WI38 (cell line): ENCODE data around the gene FIBP.

Experiments used
- H3K4me3 ChIP-seq: 2 replicates; pipeline ENCODE4 v1.5.1; 2011; ENCODE audit warnings: low read depth, mild to moderate bottlenecking, control low read depth, low read length
- CTCF ChIP-seq: IDR thresholded peaks from 2 replicates; pipeline ENCODE4 v1.5.1; 2012; ENCODE audit warnings: low read depth, mild to moderate bottlenecking, control low read depth, low read length

FIBP gene

GRCh38 chr11:65888163-65888814 lies at the start of gene FIBP:
FIBP (minus strand) TSS chr11:65888471; CDS start chr11:65888418, 53 bp downstream.
- H3K4me3 ChIP-seq = peak within 1 kb of the TSS; percentile 78
- peak; percentile 78 for TF ChIP-seq CTCF

- no peak overlapping the region for H3K4me3 ChIP-seq
- TF ChIP-seq CTCF = no peak
These were observed 49.5 kb upstream of the FIBP start for GRCh38 chr11:65937766-65938165.

- TF ChIP-seq CTCF = no peak
- H3K4me3 ChIP-seq = no peak overlapping the region
These were observed 45.7 kb upstream of the FIBP start for GRCh38 chr11:65934014-65934413.

GRCh38 chr11:65932558-65932919 lies 44.3 kb upstream of the FIBP start:
- no peak overlapping the region for H3K4me3 ChIP-seq
- no peak for TF ChIP-seq CTCF

GRCh38 chr11:65931773-65932557 lies 43.7 kb upstream of the FIBP start:
- H3K4me3 ChIP-seq = no peak overlapping the region

GRCh38 chr11:65928667-65929066 lies 40.4 kb upstream of the FIBP start:
- no peak for TF ChIP-seq CTCF
- H3K4me3 ChIP-seq = no peak overlapping the region

More at GRCh38 chr11:65931773-65932557, 43.7 kb upstream of the FIBP start:
- TF ChIP-seq CTCF = no peak

GRCh38 chr11:65927904-65928397 lies 39.7 kb upstream of the FIBP start:
- no peak overlapping the region for H3K4me3 ChIP-seq
- no peak for TF ChIP-seq CTCF
